Nephron (organoid): ENCODE results near the gene SLC38A8.

Experiments used
- H3K27ac Mint-ChIP-seq, 3 experiments: 2 replicates each; pipeline ENCODE4 v1.8.0; 2020; ENCODE audit warnings: mixed read lengths in 3 of 3, mild to moderate bottlenecking in 2 of 3, moderate library complexity in 1 of 3
- H3K27me3 Mint-ChIP-seq: 2 replicates; pipeline ENCODE4 v1.8.0; 2021; ENCODE audit warnings: low read depth, mild to moderate bottlenecking, moderate library complexity, mixed read lengths
- H3K36me3 Mint-ChIP-seq: 2 replicates; pipeline ENCODE4 v1.8.0; 2020; ENCODE audit warnings: low read depth, mixed read lengths
- H3K4me1 Mint-ChIP-seq: 2 replicates; pipeline ENCODE4 v1.8.0; 2020; ENCODE audit warnings: mixed read lengths
- H3K4me3 Mint-ChIP-seq, 3 experiments: 2 replicates each; pipeline ENCODE4 v1.8.0; 2020; ENCODE audit warnings: mild to moderate bottlenecking in 3 of 3, mixed read lengths in 3 of 3, moderate library complexity in 2 of 3
- H3K9me3 Mint-ChIP-seq: 2 replicates; pipeline ENCODE4 v1.8.0; 2020; ENCODE audit warnings: mixed read lengths
- TF ChIP-seq, protein P1 (sequence below), 3 experiments: fragments of 200-600 bp; sonication (generic); IDR thresholded peaks; one replicate each; pipeline ENCODE4 v1.5.0; 2021; ENCODE audit warnings: antibody characterized with exemption in 3 of 3; ENCODE audit not compliant: unreplicated experiment in 3 of 3

The SLC38A8 gene

GRCh38 chr16:84042308-84042878 lies at the start of gene SLC38A8:
Gene SLC38A8 (minus strand): TSS chr16:84042795. CDS start chr16:84042157, 638 bp downstream.
- H3K36me3 Mint-ChIP-seq: no peaks in the 10 kb centered on the region
- no peaks in the 10 kb centered on the region for H3K9me3 Mint-ChIP-seq
- peaks cover 47% of the 10 kb centered on the region for H3K27me3 Mint-ChIP-seq
- TF ChIP-seq, protein P1, sequence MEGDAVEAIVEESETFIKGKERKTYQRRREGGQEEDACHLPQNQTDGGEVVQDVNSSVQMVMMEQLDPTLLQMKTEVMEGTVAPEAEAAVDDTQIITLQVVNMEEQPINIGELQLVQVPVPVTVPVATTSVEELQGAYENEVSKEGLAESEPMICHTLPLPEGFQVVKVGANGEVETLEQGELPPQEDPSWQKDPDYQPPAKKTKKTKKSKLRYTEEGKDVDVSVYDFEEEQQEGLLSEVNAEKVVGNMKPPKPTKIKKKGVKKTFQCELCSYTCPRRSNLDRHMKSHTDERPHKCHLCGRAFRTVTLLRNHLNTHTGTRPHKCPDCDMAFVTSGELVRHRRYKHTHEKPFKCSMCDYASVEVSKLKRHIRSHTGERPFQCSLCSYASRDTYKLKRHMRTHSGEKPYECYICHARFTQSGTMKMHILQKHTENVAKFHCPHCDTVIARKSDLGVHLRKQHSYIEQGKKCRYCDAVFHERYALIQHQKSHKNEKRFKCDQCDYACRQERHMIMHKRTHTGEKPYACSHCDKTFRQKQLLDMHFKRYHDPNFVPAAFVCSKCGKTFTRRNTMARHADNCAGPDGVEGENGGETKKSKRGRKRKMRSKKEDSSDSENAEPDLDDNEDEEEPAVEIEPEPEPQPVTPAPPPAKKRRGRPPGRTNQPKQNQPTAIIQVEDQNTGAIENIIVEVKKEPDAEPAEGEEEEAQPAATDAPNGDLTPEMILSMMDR (IDR thresholded peaks at IDR 0.05; ENCODE audit: unreplicated experiment in 3 of 3): no peak
- no peak within 1 kb of the TSS for H3K27ac Mint-ChIP-seq
- H3K4me1 Mint-ChIP-seq: peaks cover 12% of the 10 kb centered on the region
- H3K4me3 Mint-ChIP-seq: no peak within 1 kb of the TSS

DNA sequence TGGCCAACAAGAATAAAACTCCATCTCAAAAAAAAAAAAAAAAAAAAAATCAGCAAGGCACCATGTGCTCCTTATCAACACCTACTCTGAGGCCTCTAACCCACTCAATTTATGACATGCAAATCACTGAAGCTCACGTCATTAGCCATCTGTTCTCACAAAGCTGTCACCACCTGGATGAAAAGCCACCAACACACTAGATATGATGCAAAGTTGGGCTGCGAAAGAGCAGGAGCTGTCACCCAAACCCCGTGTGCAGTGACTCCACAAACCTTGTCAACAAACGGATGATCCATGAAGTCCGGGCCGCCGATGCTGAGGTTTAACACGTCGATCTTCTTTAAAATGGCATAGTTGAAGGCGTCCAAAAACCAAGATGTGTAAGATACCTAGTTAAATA lies 48.9 kb upstream of the SLC38A8 start:
- H3K27me3 Mint-ChIP-seq: no peaks in the 10 kb centered on the region
- H3K9me3 Mint-ChIP-seq: no peaks in the 10 kb centered on the region
- H3K36me3 Mint-ChIP-seq: peaks cover 77% of the 10 kb centered on the region
- H3K27ac Mint-ChIP-seq: no peak overlapping the region
- TF ChIP-seq, protein P1 (IDR thresholded peaks at IDR 0.05; ENCODE audit: unreplicated experiment in 3 of 3): no peak
- H3K4me3 Mint-ChIP-seq: no peak overlapping the region
- no peaks in the 10 kb centered on the region for H3K4me1 Mint-ChIP-seq

DNA sequence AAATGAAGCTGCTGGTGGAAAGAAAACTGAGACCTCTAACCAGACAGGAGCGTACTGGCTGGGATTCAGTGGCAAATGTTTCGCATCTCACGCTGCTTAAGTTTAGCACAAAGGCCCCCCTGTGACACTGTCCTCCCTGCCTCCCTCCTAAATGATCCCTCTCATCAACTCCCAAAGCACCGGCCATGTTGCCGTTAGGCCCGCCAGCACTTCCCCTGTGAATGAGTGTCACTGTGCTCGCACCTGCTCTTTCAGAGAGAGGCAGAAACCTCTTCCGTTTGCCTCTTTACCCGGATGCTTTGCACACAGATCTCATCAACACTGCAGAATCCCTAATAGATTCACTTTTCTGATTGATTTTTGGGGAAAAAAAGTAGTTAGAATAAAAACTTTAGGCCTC lies 47.6 kb upstream of the SLC38A8 start:
- Mint-ChIP-seq H3K4me3 (no peak overlapping the region), H3K27me3 (no peaks in the 10 kb centered on the region), H3K9me3 (no peaks in the 10 kb centered on the region), H3K36me3 (peaks cover 76% of the 10 kb centered on the region), H3K27ac (no peak overlapping the region), H3K4me1 (no peaks in the 10 kb centered on the region)
- TF ChIP-seq, protein P1 (IDR thresholded peaks at IDR 0.05; ENCODE audit: unreplicated experiment in 3 of 3): no peak

GRCh38 chr16:84088695-84089395 lies 46.2 kb upstream of the SLC38A8 start:
- Mint-ChIP-seq H3K36me3 (peaks cover 66% of the 10 kb centered on the region), H3K27me3 (no peaks in the 10 kb centered on the region), H3K4me3 (no peak overlapping the region), H3K27ac (no peak overlapping the region), H3K9me3 (no peaks in the 10 kb centered on the region), H3K4me1 (no peaks in the 10 kb centered on the region)
- TF ChIP-seq, protein P1 (IDR thresholded peaks at IDR 0.05; ENCODE audit: unreplicated experiment in 3 of 3): no peak

GRCh38 chr16:84087466-84088151 lies 45.0 kb upstream of the SLC38A8 start:
- H3K27ac Mint-ChIP-seq: no peak overlapping the region
- no peaks in the 10 kb centered on the region for H3K9me3 Mint-ChIP-seq
- H3K27me3 Mint-ChIP-seq: no peaks in the 10 kb centered on the region
- TF ChIP-seq, protein P1 (IDR thresholded peaks at IDR 0.05; ENCODE audit: unreplicated experiment in 3 of 3): no peak
- peaks cover 63% of the 10 kb centered on the region for H3K36me3 Mint-ChIP-seq
- H3K4me3 Mint-ChIP-seq: no peak overlapping the region
- no peaks in the 10 kb centered on the region for H3K4me1 Mint-ChIP-seq
